Keratinocyte (primary cell): ENCODE results near the gene NXPE4. TPM values are rescaled to one million over a fixed set of nuclear protein-coding genes. Genes with fewer than 3 reads are reported as not detected.

Source experiments
- DNase-seq: peaks from one replicate; pipeline ENCODE4 v3.0.0-alpha.2; 2011; ENCODE audit warnings: low read depth, missing footprints, low spot score
- FAIRE-seq: peaks from 2 replicates; lab custom pipeline; 2011; peaks lifted over from hg19 to GRCh38; lab: Jason Lieb, UNC
- H2AFZ ChIP-seq: 2 replicates; pipeline ENCODE4 v1.6.0; 2012; ENCODE audit warnings: low read length, control low read depth, inconsistent platforms; ENCODE audit not compliant: control insufficient read depth
- H3K27ac ChIP-seq: 2 replicates; pipeline ENCODE4 v1.5.1; 2011; ENCODE audit warnings: low read length; ENCODE audit not compliant: control insufficient read depth, insufficient read depth
- H3K27me3 ChIP-seq: 3 replicates; pipeline ENCODE4 v1.6.0; 2011; ENCODE audit warnings: low read length; ENCODE audit not compliant: control insufficient read depth, insufficient read depth; ENCODE audit errors: extremely low read depth
- H3K36me3 ChIP-seq, 2 experiments: 2 replicates in 1 of 2; 3 replicates in 1 of 2; pipeline ENCODE4 v1.5.1; 2011; ENCODE audit warnings: low read length in 2 of 2, mild to moderate bottlenecking in 1 of 2; ENCODE audit not compliant: control insufficient read depth in 2 of 2, insufficient read depth in 2 of 2; ENCODE audit errors: extremely low read depth in 1 of 2
- H3K4me1 ChIP-seq: 3 replicates; pipeline ENCODE4 v1.5.1; 2011; ENCODE audit warnings: low read length; ENCODE audit not compliant: control insufficient read depth, insufficient read depth; ENCODE audit errors: extremely low read depth
- H3K4me2 ChIP-seq: 3 replicates; pipeline ENCODE4 v1.6.0; 2011; ENCODE audit warnings: low read depth, low read length; ENCODE audit not compliant: control insufficient read depth, insufficient read depth; ENCODE audit errors: extremely low read depth
- H3K4me3 ChIP-seq, 3 experiments: fragments of 200-600 bp in 1 of 3; sonication (generic) in 1 of 3; 2 replicates in 2 of 3; 3 replicates in 1 of 3; pipeline ENCODE4 v1.5.1; 2011 to 2016; ENCODE audit warnings: low read length in 3 of 3, mild to moderate bottlenecking in 3 of 3, control low read depth in 2 of 3, inconsistent platforms in 1 of 3, low read depth in 1 of 3, mixed read lengths in 1 of 3, mixed run types in 1 of 3, moderate library complexity in 1 of 3; ENCODE audit not compliant: control insufficient read depth in 2 of 3, insufficient read depth in 2 of 3; ENCODE audit errors: extremely low read depth in 1 of 3
- H3K79me2 ChIP-seq: 2 replicates; pipeline ENCODE4 v1.6.0; 2012; ENCODE audit warnings: low read length; ENCODE audit not compliant: control insufficient read depth, insufficient read depth
- H3K9ac ChIP-seq: 3 replicates; pipeline ENCODE4 v1.6.0; 2011; ENCODE audit warnings: low read length; ENCODE audit not compliant: control insufficient read depth, insufficient read depth; ENCODE audit errors: extremely low read depth
- H3K9me1 ChIP-seq: 3 replicates; pipeline ENCODE4 v1.6.0; 2011; ENCODE audit warnings: low read length; ENCODE audit not compliant: control insufficient read depth, insufficient read depth; ENCODE audit errors: extremely low read depth
- H3K9me3 ChIP-seq: 2 replicates; pipeline ENCODE4 v1.5.1; 2012; ENCODE audit warnings: low read depth, low read length; ENCODE audit not compliant: control insufficient read depth
- H4K20me1 ChIP-seq: 3 replicates; pipeline ENCODE4 v1.6.0; 2011; ENCODE audit warnings: low read length; ENCODE audit not compliant: control insufficient read depth, insufficient read depth; ENCODE audit errors: extremely low read depth
- CTCF ChIP-seq, 3 experiments: IDR thresholded peaks in 1 of 3; conservative IDR thresholded peaks in 1 of 3; optimal IDR thresholded peaks in 1 of 3; 2 replicates in 2 of 3; 3 replicates in 1 of 3; pipeline versions ENCODE3 to v1.5.1; 2011; ENCODE audit warnings: low read length in 3 of 3, mild to moderate bottlenecking in 3 of 3, moderate library complexity in 2 of 3, control low read depth in 1 of 3, inconsistent platforms in 1 of 3; ENCODE audit not compliant: insufficient read depth in 2 of 3; ENCODE audit errors: extremely low read depth in 1 of 3
- EZH2 ChIP-seq: IDR thresholded peaks from one replicate; pipeline ENCODE4 v1.6.1; 2012; ENCODE audit warnings: inconsistent platforms, mild to moderate bottlenecking, low read length, moderate library complexity
- dilution Hi-C: fragments of 300-500 bp; cut with MboI; formaldehyde crosslinking; loops from one replicate; pipeline ENCODE4 v1.7.0; 2020; ENCODE audit warnings: low sequenced_read_pairs; ENCODE audit not compliant: extremely low pct_ligation_motif_present
- polyA plus RNA-seq, 5 experiments: library from polyadenylated mRNA; depleted of rRNA in 3 of 5; stranded (reverse) in 3 of 5; stranded (forward) in 1 of 5; unstranded in 1 of 5; fragments of >200 nt; gene quantifications; 1 replicate in 1 of 5; 2 replicates in 3 of 5; 3 replicates in 1 of 5; pipeline versions ENCODE4 v1.2.1 to v1.2.3, GENCODE V29; 2011 to 2012; ENCODE audit warnings: missing spikeins in 2 of 5, low read depth in 1 of 5, low replicate concordance in 1 of 5

The NXPE4 gene
- polyA plus RNA-seq, 1 donor (not counting 4 experiments of a cell fraction or from before 2014, with no cell fraction given) = not detected

GRCh38 chr11:114617157-114618124 lies 21.9 kb upstream of the NXPE4 start:
- H3K27ac ChIP-seq = no peak overlapping the region
- H3K9me3 ChIP-seq = no peaks in the 10 kb centered on the region
- H3K36me3 ChIP-seq = no peaks in the 10 kb centered on the region
- no peaks in the 10 kb centered on the region for H4K20me1 ChIP-seq
- no peak overlapping the region for H3K9ac ChIP-seq
- DNase-seq (no peak), FAIRE-seq (no peak)
- TF ChIP-seq EZH2 (no peak), CTCF (optimal IDR thresholded peaks at IDR 0.05 in 1 of 3, IDR thresholded peaks at IDR 0.05 in 1 of 3, conservative IDR thresholded peaks at IDR 0.05 in 1 of 3; ENCODE audit: extremely low read depth in 1 of 3, insufficient read depth in 2 of 3, low read length in 3 of 3) (no peak)
- dilution Hi-C loops = no loop called here
- H3K79me2 ChIP-seq = no peaks in the 10 kb centered on the region
- no peaks in the 10 kb centered on the region for H3K9me1 ChIP-seq
- H3K4me2 ChIP-seq = no peak overlapping the region
- no peak overlapping the region for H2AFZ ChIP-seq
- no peaks in the 10 kb centered on the region for H3K4me1 ChIP-seq
- no peaks in the 10 kb centered on the region for H3K27me3 ChIP-seq
- H3K4me3 ChIP-seq = no peak overlapping the region

- Histone ChIP-seq H3K27me3 (no peaks in the 10 kb centered on the region), H3K4me3 (no peak overlapping the region), H4K20me1 (no peaks in the 10 kb centered on the region), H3K9me3 (peaks cover 2% of the 10 kb centered on the region), H3K4me2 (no peak overlapping the region), H3K36me3 (no peaks in the 10 kb centered on the region), H3K9me1 (no peaks in the 10 kb centered on the region), H3K9ac (no peak overlapping the region), H3K27ac (no peak overlapping the region), H2AFZ (no peak overlapping the region), H3K79me2 (no peaks in the 10 kb centered on the region), H3K4me1 (no peaks in the 10 kb centered on the region)
- TF ChIP-seq EZH2 (no peak), CTCF (optimal IDR thresholded peaks at IDR 0.05 in 1 of 3, IDR thresholded peaks at IDR 0.05 in 1 of 3, conservative IDR thresholded peaks at IDR 0.05 in 1 of 3; ENCODE audit: extremely low read depth in 1 of 3, insufficient read depth in 2 of 3, low read length in 3 of 3) (no peak)
- dilution Hi-C loops = no loop called here
- no peak for FAIRE-seq
- DNase-seq = no peak
These were observed 20.9 kb upstream of the NXPE4 start for GRCh38 chr11:114616516-114616915.
